Activated CD4-positive, alpha-beta T cell treated with anti-CD3 and anti-CD28 coated beads, Interleukin-10, Interleukin-2, amounts not matched to agents 100 ng/mL and 50 ng/mL, durations not matched to agents 16 hours and 8 hours (primary cell): Measurements from ENCODE around the gene FAHD1.

ENCODE experiments used
- DNase-seq: peaks from one replicate; pipeline ENCODE4 v3.0.0-alpha.2; 2020

The FAHD1 gene

GRCh38 chr16:1826691-1827573 lies at the start of gene FAHD1, which contains the start of gene HAGH:
Gene FAHD1 (plus strand): TSS chr16:1827206. CDS start chr16:1827239, 33 bp downstream.
Gene HAGH (minus strand): TSS chr16:1826825. CDS start chr16:1826787, 38 bp downstream.
- DNase-seq: peak; percentile 93

DNA sequence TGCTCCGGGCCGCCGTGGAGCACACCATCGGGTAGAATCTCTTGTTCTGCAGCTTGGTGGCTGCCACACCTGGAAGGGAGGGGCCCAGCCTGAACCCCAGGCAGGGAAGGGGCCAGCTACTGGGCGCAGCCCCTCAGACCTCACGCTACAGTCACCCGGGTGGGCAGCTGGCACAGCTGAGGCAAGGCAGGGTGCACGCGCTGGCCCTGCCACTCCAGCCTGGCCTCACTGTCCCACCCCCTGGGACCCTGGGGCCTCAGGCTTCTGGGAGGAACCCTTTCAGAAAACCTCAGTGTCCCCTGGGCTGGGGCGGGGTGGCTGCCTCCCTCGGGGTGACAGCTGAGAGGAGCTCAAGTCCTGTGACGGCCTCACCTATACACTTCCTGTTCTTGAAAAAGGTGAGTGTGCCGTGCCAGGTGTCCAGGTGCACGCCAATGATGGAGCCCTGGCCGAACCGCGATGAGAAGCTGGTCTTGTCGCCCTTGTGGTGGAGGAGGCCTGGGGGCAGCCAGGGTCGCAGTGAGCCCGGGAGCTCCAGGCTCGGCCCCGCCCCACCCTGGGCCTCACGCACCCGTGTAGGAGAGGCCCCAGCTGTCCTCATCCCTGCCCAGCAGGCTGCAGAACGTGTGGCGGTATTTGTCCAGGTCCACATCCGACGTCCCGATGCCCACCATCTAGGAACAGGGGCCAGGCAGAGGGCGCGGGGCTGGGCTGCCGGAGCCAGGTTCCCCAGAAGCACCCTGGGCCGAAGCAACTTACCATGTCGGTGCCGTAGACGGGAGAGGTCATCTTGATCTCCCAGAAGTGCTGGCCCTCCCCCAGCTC lies 49.4 kb upstream of the FAHD1 start:
- DNase-seq: no peak

DNA sequence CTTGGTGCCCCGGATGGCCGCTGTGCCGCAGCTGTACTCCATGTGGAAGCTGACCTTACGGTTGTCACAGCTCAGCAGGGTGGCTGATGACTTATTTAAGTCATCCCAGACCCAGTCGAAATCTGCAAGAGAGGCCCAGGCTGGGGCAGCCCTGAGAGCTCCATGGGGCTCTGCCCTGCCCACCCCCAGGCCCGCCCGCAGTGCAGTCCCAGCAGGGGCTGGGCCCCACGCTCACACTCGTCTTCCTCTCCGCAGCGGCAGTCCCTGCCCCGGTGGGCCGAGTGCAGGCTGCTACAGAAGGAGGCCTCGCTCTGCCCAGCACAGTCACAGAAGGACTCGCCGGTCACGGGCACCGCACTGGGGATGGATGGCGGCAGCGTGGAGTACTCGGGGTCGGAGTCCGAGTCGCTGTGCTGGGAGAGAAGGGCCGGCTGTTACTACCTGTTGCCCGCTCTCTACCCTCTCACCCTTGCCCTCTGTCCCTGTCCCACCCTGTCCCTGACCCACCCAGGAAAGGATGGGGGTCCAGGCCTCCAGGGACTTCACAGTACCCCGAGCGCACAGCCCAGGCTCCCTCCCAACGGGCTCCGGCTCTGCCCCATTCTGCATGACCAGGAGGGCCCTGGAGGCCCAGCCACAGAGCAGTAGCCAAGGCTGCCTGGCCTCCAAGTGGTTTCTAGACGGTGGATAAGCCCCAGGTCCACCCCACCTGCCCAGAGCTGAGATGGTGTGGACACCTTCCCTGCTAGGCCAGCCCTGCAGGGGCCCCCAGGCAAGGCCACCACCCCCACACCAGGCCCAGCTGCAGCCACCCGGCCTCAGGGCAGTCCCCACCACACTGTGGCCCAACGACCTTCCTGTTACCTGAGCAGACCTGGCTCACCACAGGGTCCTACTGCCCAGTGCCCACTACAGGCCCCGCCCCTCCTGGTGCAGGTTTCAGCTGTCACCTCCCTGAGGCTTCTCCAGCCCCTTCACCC lies 48.5 kb upstream of the FAHD1 start:
- no peak for DNase-seq

GRCh38 chr16:1779234-1779701 lies 47.7 kb upstream of the FAHD1 start:
- no peak for DNase-seq

DNA sequence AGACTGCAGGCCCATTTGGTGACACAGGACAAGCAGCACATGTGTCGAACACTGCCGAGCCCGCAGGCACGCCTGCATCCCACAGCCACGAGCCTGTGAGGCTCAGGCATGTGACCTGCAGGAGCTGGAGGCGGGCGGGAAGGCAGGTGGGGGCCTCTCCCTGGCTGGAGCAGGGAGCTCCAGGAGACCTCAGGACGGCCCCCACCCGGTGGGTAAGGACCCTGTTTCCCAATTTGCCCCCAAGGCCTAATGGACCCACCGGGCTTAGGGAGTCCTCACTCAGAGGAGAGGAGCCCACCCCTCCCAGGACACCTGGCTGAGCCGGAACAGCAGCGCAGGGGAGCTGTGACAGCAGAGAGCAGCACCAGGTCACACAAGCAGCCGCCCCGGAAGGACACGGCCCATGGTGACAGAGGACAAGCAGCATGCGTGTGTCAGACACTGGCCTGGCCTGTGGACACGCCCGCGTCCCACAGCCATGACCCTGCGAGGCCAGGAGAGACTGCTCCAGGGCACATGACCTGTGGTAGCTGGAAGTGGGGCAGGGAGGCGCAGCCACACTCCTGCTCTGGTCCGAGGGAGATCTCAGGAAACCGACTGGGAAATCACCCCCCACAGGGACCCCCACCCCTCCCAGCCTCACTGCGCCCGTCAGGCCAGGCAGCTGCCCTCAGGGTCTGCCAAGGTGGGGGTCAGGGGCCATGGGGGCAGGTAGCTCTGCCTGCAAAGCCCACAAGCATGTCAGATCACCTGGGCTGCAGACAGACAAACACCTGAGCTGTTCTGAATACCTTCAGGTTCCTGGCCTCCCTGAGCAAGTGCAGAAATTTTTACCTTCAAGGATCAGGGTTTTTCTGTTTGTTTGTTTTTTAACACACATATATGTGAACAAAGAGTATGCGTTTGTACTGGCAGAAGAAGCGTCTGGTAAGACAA lies 47.0 kb upstream of the FAHD1 start:
- no peak for DNase-seq

DNA sequence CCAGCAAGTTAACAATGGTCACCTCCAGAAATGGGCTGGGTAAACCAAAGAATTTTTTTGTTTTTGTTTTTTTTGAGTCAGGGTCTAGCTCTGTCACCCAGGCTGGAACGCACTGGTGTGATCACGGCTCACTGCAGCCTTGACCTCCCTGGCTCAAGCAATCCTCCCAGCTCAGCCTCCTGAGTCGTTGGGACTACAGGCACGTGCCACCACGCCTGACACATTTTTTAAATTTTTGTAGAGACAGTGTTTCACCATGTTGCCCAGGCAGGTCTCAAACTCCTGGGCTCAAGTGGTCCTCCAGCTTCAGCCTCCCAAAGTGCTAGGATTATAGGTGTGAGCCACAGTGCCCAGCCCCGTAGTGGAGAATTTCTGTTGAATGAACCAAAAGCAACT lies 46.3 kb upstream of the FAHD1 start:
- no peak for DNase-seq

GRCh38 chr16:1781254-1781653 lies 45.8 kb upstream of the FAHD1 start:
- DNase-seq: no peak

DNA sequence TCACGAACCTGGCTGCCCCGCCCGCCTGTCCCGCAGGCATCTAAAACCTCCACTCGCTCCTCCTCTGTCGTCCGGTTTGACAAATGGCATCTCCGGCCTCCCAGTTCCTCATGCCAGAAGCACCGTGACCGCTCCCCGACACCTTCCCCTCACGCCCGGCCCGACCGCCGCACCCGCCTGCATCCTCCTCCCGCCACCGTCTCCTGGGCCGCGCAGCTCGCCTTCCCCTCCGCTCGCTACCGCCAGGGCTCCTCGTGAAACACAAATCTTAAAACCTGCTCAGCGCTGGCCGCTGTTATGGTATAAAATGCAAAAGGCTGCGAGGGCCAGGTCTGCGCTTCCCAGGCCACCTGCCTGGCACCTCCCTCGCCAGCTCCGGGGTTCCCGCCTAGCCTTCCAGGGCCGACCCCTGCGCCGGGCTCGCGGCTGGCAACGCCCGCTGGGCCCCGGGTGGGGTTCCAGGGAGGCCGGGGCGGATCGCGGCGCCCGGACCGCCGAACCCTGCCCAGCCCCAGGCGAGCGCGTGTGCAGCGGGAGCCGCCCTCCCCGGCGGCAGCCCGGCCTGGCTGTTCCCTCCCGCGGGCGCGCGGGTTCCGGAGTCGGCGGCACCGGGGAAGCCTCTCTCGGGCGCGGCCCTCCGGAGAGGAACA lies 45.1 kb upstream of the FAHD1 start:
- peak; percentile 34 for DNase-seq

- peak; percentile 100 for DNase-seq
Observed at GRCh38 chr16:1782408-1783264, 44.4 kb upstream of the FAHD1 start, which contains the start of the genes NUBP2 and SPSB3. Gene NUBP2 (plus strand): TSS chr16:1782960. CDS start chr16:1783021, 61 bp downstream. Gene SPSB3 (minus strand): TSS chr16:1782571. CDS start chr16:1781483, 1,088 bp downstream.

DNA sequence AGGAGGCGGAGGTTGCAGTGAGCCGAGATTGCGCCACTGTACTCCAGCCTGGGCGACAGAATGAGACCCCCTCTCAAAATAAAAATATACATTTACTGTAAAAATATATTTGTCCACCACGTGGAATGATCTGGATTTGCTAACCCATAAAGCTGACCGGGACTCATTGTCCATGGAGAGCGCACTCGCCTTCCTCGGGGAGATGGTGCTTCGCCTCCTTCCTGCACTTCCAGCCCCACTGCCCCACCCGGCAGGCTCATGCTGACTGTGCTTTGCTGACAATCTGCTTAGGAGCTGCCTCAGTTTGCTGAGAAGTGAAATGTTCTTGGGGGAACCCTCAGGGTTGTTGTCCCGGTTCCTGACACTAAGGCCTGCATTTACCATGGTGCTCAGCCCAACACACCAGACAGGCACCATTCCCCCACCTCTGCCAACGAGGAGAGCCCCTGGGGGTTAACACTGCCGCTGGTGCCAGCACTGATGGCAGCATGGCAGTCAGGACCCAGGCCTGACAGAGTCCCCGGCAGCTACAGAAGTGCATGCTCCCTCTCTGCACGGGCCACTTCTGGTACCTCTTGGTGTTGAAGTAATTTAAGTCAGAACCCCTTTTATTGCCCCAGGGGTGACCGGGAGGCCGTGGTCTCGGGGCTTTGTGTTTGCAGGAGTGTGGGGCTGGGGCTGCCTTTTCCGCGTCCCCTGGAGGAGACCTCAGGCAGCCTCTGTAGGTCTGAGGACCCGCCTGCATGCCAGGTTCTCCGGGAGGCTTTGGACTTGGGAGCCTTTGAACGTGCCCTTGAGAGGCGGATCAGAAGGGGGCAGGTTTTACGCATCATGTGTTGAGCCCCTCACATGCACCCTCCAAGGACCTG lies 41.8 kb upstream of the FAHD1 start:
- DNase-seq: no peak

DNA sequence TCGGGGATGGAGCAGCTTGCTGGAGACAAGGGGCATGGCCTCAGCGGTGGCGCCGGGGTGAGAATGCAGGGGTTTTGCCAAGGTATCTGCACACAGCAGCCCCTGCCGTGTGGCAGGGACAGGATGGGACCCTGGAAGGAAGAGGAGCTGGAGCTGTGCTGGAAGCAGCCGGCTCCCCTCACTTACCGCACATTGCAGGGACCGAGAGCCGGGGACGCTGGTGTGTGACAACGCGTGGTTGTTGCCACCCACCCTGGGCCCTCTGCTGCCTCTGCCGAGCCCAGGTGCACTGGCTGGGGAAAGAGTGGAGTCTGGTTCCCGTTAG lies 41.2 kb upstream of the FAHD1 start:
- no peak for DNase-seq

GRCh38 chr16:1786242-1787055 lies 40.6 kb upstream of the FAHD1 start:
- DNase-seq: no peak

GRCh38 chr16:1787056-1787321 lies 40.0 kb upstream of the FAHD1 start:
- DNase-seq: no peak

- DNase-seq: no peak
Observed at GRCh38 chr16:1787322-1788094, 39.5 kb upstream of the FAHD1 start.

DNA sequence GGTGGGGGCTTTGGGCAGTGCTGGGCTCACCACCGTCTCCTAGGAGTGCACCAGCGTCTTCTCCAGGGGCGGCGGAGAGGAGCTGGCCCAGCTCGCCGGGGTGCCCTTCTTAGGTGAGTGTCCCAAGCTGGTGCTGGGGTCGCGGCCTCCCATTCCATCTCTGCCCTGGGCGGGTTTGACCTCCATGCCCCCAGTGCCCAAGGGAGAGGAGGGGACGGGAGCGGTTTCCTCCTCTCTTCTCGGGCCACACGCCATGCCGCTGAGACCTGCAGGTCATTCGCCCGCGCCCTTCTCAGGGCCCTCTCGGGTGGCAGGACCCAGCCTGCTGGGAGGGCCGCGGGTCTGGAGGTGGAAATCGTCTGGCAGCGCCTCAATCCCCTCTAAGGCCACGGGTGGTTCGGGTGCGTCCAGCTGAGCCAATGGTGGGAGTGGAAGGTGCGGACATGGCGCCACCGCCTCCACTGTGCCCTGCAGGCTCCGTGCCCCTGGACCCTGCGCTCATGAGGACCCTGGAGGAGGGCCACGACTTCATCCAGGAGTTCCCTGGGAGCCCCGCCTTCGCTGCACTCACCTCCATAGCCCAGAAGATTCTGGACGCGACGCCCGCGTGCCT lies 38.8 kb upstream of the FAHD1 start:
- DNase-seq: no peak

DNA sequence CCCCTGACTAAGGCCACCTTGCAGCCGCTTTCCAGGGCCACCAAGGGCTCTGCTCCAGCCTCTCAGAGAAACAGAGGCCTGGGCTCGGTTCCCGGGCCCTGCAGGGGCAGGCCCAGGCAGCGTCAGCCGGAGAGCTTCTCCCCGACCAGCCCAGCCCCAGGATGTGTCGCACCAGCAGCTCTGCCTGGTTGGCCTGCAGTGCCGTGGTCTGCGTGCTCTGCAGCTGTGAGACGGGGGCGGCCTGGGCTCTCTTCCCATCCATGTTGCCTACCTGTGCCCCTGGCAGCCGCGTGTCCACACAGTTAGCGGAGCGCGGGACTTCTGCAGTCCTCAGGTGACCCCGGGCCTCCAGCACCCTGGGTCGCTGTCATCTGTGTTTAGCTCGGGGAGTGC lies 38.3 kb upstream of the FAHD1 start:
- DNase-seq: no peak

GRCh38 chr16:1789643-1790045 lies 37.4 kb upstream of the FAHD1 start:
- no peak for DNase-seq
